GM19463 (cell line): ENCODE measurements around the gene CD79A.

ENCODE experiments used
- ATAC-seq: cut with Tn5 transposase; IDR thresholded peaks from one replicate; pipeline ENCODE4 v1.9.1; 2021; ENCODE audit warnings: mild to moderate bottlenecking, moderate library complexity; ENCODE audit not compliant: unreplicated experiment

CD79A gene

GRCh38 chr19:41929536-41930071 lies 52.5 kb downstream of the CD79A start:
- no peak for ATAC-seq

- no peak for ATAC-seq
Measured at GRCh38 chr19:41930322-41930722, 53.2 kb downstream of the CD79A start.
